GM23338 (cell line): ENCODE measurements around the gene CARMIL1. TPM values are rescaled to one million over a fixed set of nuclear protein-coding genes. Genes with fewer than 3 reads are reported as not detected.

Experiments
- ATAC-seq: fragments of 200-7000 bp; cut with Tn5 transposase; 3 replicates; pipeline ENCODE4 v1.9.1; 2020
- DNase-seq: peaks from one replicate; pipeline ENCODE4 v3.0.0-alpha.2; 2015; ENCODE audit warnings: low spot score
- H2AFZ ChIP-seq: fragments of 200-600 bp; sonication (generic); 2 replicates; pipeline ENCODE4 v1.8.0; 2016; ENCODE audit warnings: antibody characterized with exemption, mild to moderate bottlenecking, moderate library complexity
- H3F3A ChIP-seq: fragments of 200-600 bp; sonication (generic); replicated peaks from 2 replicates; pipeline ENCODE4 v1.8.0; 2017; ENCODE audit warnings: antibody characterized with exemption, mixed run types, low read depth
- H3K27ac ChIP-seq: fragments of 200-600 bp; sonication (generic); 2 replicates; pipeline ENCODE4 v1.6.1; 2016; ENCODE audit warnings: low read depth
- H3K27me3 ChIP-seq: fragments of 200-600 bp; sonication (generic); 2 replicates; pipeline ENCODE4 v1.8.0; 2016; ENCODE audit warnings: mild to moderate bottlenecking, mixed run types, moderate library complexity; ENCODE audit not compliant: insufficient read depth
- H3K36me3 ChIP-seq: fragments of 200-600 bp; sonication (generic); 2 replicates; pipeline ENCODE4 v1.8.0; 2016; ENCODE audit warnings: mild to moderate bottlenecking; ENCODE audit not compliant: insufficient read depth
- H3K4me1 ChIP-seq: fragments of 200-600 bp; sonication (generic); 2 replicates; pipeline ENCODE4 v1.8.0; 2016; ENCODE audit warnings: mild to moderate bottlenecking, moderate library complexity; ENCODE audit not compliant: insufficient read depth
- H3K4me2 ChIP-seq: fragments of 200-600 bp; sonication (generic); 2 replicates; pipeline ENCODE4 v1.7.1; 2017; ENCODE audit warnings: mixed run types
- H3K4me3 ChIP-seq: fragments of 200-600 bp; sonication (generic); 2 replicates; pipeline ENCODE4 v1.6.1; 2016; ENCODE audit warnings: mixed run types
- H3K79me2 ChIP-seq: fragments of 200-600 bp; sonication (generic); replicated peaks from 2 replicates; pipeline ENCODE4 v1.8.0; 2017; ENCODE audit warnings: mild to moderate bottlenecking; ENCODE audit not compliant: insufficient read depth
- H3K9me2 ChIP-seq: fragments of 200-600 bp; sonication (generic); 2 replicates; pipeline ENCODE4 v1.8.0; 2017; ENCODE audit not compliant: insufficient read depth
- H4K20me1 ChIP-seq: fragments of 200-600 bp; sonication (generic); replicated peaks from 2 replicates; pipeline ENCODE4 v1.8.0; 2017; ENCODE audit warnings: mild to moderate bottlenecking; ENCODE audit not compliant: insufficient read depth
- H3K27ac Mint-ChIP-seq: 2 replicates; pipeline ENCODE4 v1.8.0; 2020; ENCODE audit warnings: inconsistent platforms, mild to moderate bottlenecking, moderate library complexity, mixed read lengths
- H3K27me3 Mint-ChIP-seq: 3 replicates; pipeline ENCODE4 v1.8.0; 2022; ENCODE audit warnings: low read depth, mild to moderate bottlenecking, moderate library complexity, mixed read lengths, inconsistent platforms; ENCODE audit not compliant: insufficient read depth, poor library complexity
- H3K36me3 Mint-ChIP-seq: 3 replicates; pipeline ENCODE4 v1.8.0; 2021; ENCODE audit warnings: low read depth, mild to moderate bottlenecking, inconsistent platforms, moderate library complexity, mixed read lengths
- H3K4me1 Mint-ChIP-seq: 3 replicates; pipeline ENCODE4 v1.8.0; 2020; ENCODE audit warnings: mild to moderate bottlenecking, inconsistent platforms, mixed read lengths
- H3K4me3 Mint-ChIP-seq: 3 replicates; pipeline ENCODE4 v1.8.0; 2021; ENCODE audit warnings: moderate library complexity, mild to moderate bottlenecking, inconsistent platforms, mixed read lengths
- H3K9me3 Mint-ChIP-seq: 3 replicates; pipeline ENCODE4 v1.8.0; 2020; ENCODE audit warnings: moderate library complexity, mild to moderate bottlenecking, inconsistent platforms, mixed read lengths
- CREB1 ChIP-seq: fragments of 250-450 bp; sonication (Bioruptor Pico); IDR thresholded peaks from 2 replicates; pipeline ENCODE4 v1.5.0; 2020; ENCODE audit warnings: low read depth, mild to moderate bottlenecking, moderate library complexity
- CTCF ChIP-seq, 2 experiments: fragments of 200-600 bp in 1 of 2; sonication (generic) in 1 of 2; conservative IDR thresholded peaks; 2 replicates each; pipeline versions ENCODE4 v1.5.1 to v1.6.1; 2016 to 2017; ENCODE audit warnings: antibody characterized with exemption in 2 of 2, low read depth in 2 of 2, mild to moderate bottlenecking in 2 of 2, moderate library complexity in 1 of 2
- ETS1 ChIP-seq: IDR thresholded peaks from 2 replicates; pipeline ENCODE4 v1.6.1; 2016; ENCODE audit warnings: antibody characterized with exemption
- EZH2 ChIP-seq: fragments of 200-600 bp; sonication (generic); IDR thresholded peaks from one replicate; pipeline ENCODE4 v1.8.0; 2017; ENCODE audit warnings: antibody characterized with exemption, mild to moderate bottlenecking, low read depth; ENCODE audit not compliant: unreplicated experiment
- EZH2phosphoT487 ChIP-seq: fragments of 200-600 bp; sonication (generic); IDR thresholded peaks from one replicate; pipeline ENCODE4 v1.8.1; 2018; ENCODE audit warnings: antibody characterized with exemption; ENCODE audit not compliant: unreplicated experiment
- JUNB ChIP-seq: IDR thresholded peaks from one replicate; pipeline ENCODE4 v1.6.1; 2016; ENCODE audit warnings: antibody characterized with exemption; ENCODE audit not compliant: unreplicated experiment
- NANOG ChIP-seq: IDR thresholded peaks from 2 replicates; pipeline ENCODE4 v1.6.1; 2016; ENCODE audit warnings: antibody characterized with exemption, borderline replicate concordance
- POLR2AphosphoS5 ChIP-seq: IDR thresholded peaks from 2 replicates; pipeline ENCODE4 v1.6.1; 2016; ENCODE audit warnings: antibody characterized with exemption, low read depth
- REST ChIP-seq: IDR thresholded peaks from one replicate; pipeline ENCODE4 v1.6.1; 2018; ENCODE audit warnings: antibody characterized with exemption; ENCODE audit not compliant: unreplicated experiment
- STAT1 ChIP-seq: IDR thresholded peaks from one replicate; pipeline ENCODE4 v1.6.1; 2016; ENCODE audit warnings: antibody characterized with exemption; ENCODE audit not compliant: unreplicated experiment
- ZNF114 ChIP-seq: fragments of 250-450 bp; sonication (Bioruptor Pico); IDR thresholded peaks from 2 replicates; pipeline ENCODE4 v1.5.0; 2020; ENCODE audit warnings: mild to moderate bottlenecking, moderate library complexity
- ZNF331 ChIP-seq: fragments of 250-450 bp; sonication (Bioruptor Pico); IDR thresholded peaks from 2 replicates; pipeline ENCODE4 v1.5.0; 2020; ENCODE audit warnings: low read depth, mild to moderate bottlenecking, moderate library complexity
- ZNF462 ChIP-seq: fragments of 250-450 bp; sonication (Bioruptor Pico); IDR thresholded peaks from 2 replicates; pipeline ENCODE4 v1.5.0; 2020; ENCODE audit warnings: mild to moderate bottlenecking, moderate library complexity
- polyA plus RNA-seq: library from polyadenylated mRNA; unstranded; fragments of >200 nt; fragmentation: Nextera tagmentation; extraction: Ambion mirVana; gene quantifications from 2 replicates; pipeline ENCODE4 v1.2.1, GENCODE V29; 2016
- total RNA-seq: library from RNA; depleted of rRNA; stranded (reverse); fragments of >200 nt; shearing (Covaris generic); gene quantifications from 2 replicates; pipeline ENCODE4 v1.2.3, GENCODE V29; 2014

The CARMIL1 gene
- total and polyA plus RNA-seq, 2 experiments from 2014 or later: 43.2 to 66.9 TPM

GRCh38 chr6:25259756-25260155 is 19.4 kb upstream of the CARMIL1 start:
- H3K9me3 Mint-ChIP-seq: no peaks in the 10 kb centered on the region; the same call in 2 of the 3 replicates
- Histone ChIP-seq H3K79me2 (no peaks in the 10 kb centered on the region), H3K27ac (no peak overlapping the region), H3K9me2 (no peaks in the 10 kb centered on the region), H3K4me3 (no peak overlapping the region), H2AFZ (no peak overlapping the region), H4K20me1 (no peaks in the 10 kb centered on the region), H3K27me3 (no peaks in the 10 kb centered on the region), H3K36me3 (no peaks in the 10 kb centered on the region), H3F3A (no peaks in the 10 kb centered on the region), H3K4me2 (no peak overlapping the region), H3K4me1 (no peaks in the 10 kb centered on the region)
- peaks cover 7% of the 10 kb centered on the region; the same call in 1 of the 3 replicates for H3K4me1 Mint-ChIP-seq
- DNase-seq: no peak
- no peak for ATAC-seq
- H3K36me3 Mint-ChIP-seq: no peaks in the 10 kb centered on the region
- H3K4me3 Mint-ChIP-seq: no peak overlapping the region
- TF ChIP-seq CTCF (conservative IDR thresholded peaks at IDR 0.05; ENCODE audit: low read depth in 2 of 2) (no peak), CREB1 (no peak), ETS1 (no peak), ZNF114 (no peak), NANOG (no peak), REST (no peak), POLR2AphosphoS5 (no peak), EZH2phosphoT487 (no peak), JUNB (no peak), STAT1 (no peak), EZH2 (no peak), ZNF462 (CRISPR knock-in tag) (no peak), ZNF331 (CRISPR knock-in tag) (no peak)
- peaks cover 3% of the 10 kb centered on the region for H3K27me3 Mint-ChIP-seq
- no peak overlapping the region for H3K27ac Mint-ChIP-seq
